IMR-90 (cell line): Measurements from ENCODE around the gene TXNL4B.

Experiments used
- BHLHE40 ChIP-seq: fragments of 150-350 bp; IDR thresholded peaks from 2 replicates; pipeline ENCODE4 v1.6.1; 2016; ENCODE audit warnings: mild to moderate bottlenecking, low read depth, low read length
- CHD1 ChIP-seq: IDR thresholded peaks from 2 replicates; pipeline ENCODE4 v1.6.1; 2012; ENCODE audit warnings: low read depth, low read length, improper control_type of control experiment
- CTCF ChIP-seq: conservative IDR thresholded peaks from 2 replicates; pipeline ENCODE4 v1.5.1; 2012; ENCODE audit warnings: mild to moderate bottlenecking, low read depth, low read length, improper control_type of control experiment
- ELK1 ChIP-seq: fragments of 150-350 bp; IDR thresholded peaks from 2 replicates; pipeline ENCODE4 v1.6.1; 2016; ENCODE audit warnings: low read depth, mild to moderate bottlenecking, low read length, moderate library complexity, borderline replicate concordance
- FOS ChIP-seq: fragments of 150-350 bp; IDR thresholded peaks from 2 replicates; pipeline ENCODE4 v1.6.1; 2016; ENCODE audit warnings: low read depth, low read length
- MXI1 ChIP-seq: IDR thresholded peaks from 2 replicates; pipeline ENCODE4 v1.6.1; 2012; ENCODE audit warnings: low read depth, mild to moderate bottlenecking, low read length, moderate library complexity, borderline replicate concordance
- NFE2L2 ChIP-seq: fragments of 150-350 bp; IDR thresholded peaks from 2 replicates; pipeline ENCODE4 v1.6.1; 2016; ENCODE audit warnings: low read depth, mild to moderate bottlenecking, low read length
- POLR2A ChIP-seq: IDR thresholded peaks from 2 replicates; pipeline ENCODE4 v1.6.1; 2012; ENCODE audit warnings: mild to moderate bottlenecking, low read depth, low read length
- RAD21 ChIP-seq: IDR thresholded peaks from 2 replicates; pipeline ENCODE4 v1.6.1; 2012; ENCODE audit warnings: low read length, improper control_type of control experiment
- RCOR1 ChIP-seq: IDR thresholded peaks from 2 replicates; pipeline ENCODE4 v1.6.1; 2012; ENCODE audit warnings: mild to moderate bottlenecking, low read length, improper control_type of control experiment; ENCODE audit not compliant: insufficient replicate concordance
- RFX5 ChIP-seq: IDR thresholded peaks from 2 replicates; pipeline ENCODE4 v1.8.0; 2012; ENCODE audit warnings: low read depth, mild to moderate bottlenecking, low read length, moderate library complexity
- SMC3 ChIP-seq: fragments of 150-350 bp; IDR thresholded peaks from 2 replicates; pipeline ENCODE4 v1.6.1; 2016; ENCODE audit warnings: low read depth, mild to moderate bottlenecking, antibody characterized with exemption, low read length, moderate library complexity
- USF2 ChIP-seq: fragments of 150-350 bp; IDR thresholded peaks from 2 replicates; pipeline ENCODE4 v1.6.1; 2017; ENCODE audit warnings: mild to moderate bottlenecking, antibody characterized with exemption, low read length, low read depth

DNA sequence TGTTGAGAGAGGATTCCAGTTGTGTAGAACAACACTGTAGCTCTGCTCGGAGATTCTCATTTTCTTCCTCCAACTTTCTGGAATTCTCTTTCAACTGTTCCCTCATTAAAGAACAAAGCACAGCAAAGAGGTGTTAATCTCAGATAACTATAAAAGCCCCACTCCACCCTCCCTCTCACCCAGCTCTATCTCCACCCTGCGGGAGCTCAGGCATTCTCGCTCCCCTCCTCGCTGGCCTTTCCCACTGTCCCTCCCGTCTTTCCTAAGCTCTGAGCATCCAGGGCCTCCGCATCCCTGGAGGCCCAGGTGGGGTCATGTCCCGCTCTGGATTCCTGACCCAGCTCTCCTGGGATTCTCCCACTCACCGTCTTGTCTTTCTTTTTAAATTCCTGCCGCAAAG lies 35.3 kb upstream of the TXNL4B start:
- no peak for TF ChIP-seq CTCF
- no peak for TF ChIP-seq RAD21
- TF ChIP-seq POLR2A: no peak
- no peak for TF ChIP-seq SMC3
- TF ChIP-seq RCOR1: no peak
- TF ChIP-seq BHLHE40: no peak
- TF ChIP-seq ELK1: no peak
- TF ChIP-seq NFE2L2: no peak
- no peak for TF ChIP-seq USF2
- TF ChIP-seq RFX5: no peak
- no peak for TF ChIP-seq FOS
- no peak for TF ChIP-seq MXI1
- TF ChIP-seq CHD1: no peak
